Ascending aorta (tissue), 2 donors: ENCODE results near the gene CASP2. TPM values are rescaled to one million over a fixed set of nuclear protein-coding genes. Genes with fewer than 3 reads are reported as not detected.

ENCODE experiments used
- DNase-seq, 2 donors: peaks; one replicate each; pipeline ENCODE4 v3.0.0-alpha.2; 2019; ENCODE audit warnings: low spot score in 2 of 2
- H3K27ac ChIP-seq, 2 donors: fragments of 200-600 bp; sonication (generic); one replicate each; pipeline ENCODE4 v1.5.1; 2016 to 2017; ENCODE audit warnings: mild to moderate bottlenecking in 1 of 2
- H3K27me3 ChIP-seq: fragments of 200-600 bp; sonication (generic); one replicate; pipeline ENCODE4 v1.5.1; 2017
- H3K36me3 ChIP-seq, 2 donors: fragments of 200-600 bp; sonication (generic); one replicate each; pipeline ENCODE4 v1.5.1; 2016
- H3K4me1 ChIP-seq, 2 donors: fragments of 200-600 bp; sonication (generic); one replicate each; pipeline ENCODE4 v1.5.1; 2016 to 2017; ENCODE audit warnings: mild to moderate bottlenecking in 1 of 2
- H3K4me3 ChIP-seq, 2 donors: fragments of 200-600 bp; sonication (generic); one replicate each; pipeline ENCODE4 v1.5.1; 2016 to 2017; ENCODE audit warnings: mild to moderate bottlenecking in 1 of 2
- H3K9me3 ChIP-seq, 2 donors: fragments of 200-600 bp; sonication (generic); one replicate each; pipeline ENCODE4 v1.5.1; 2016
- CTCF ChIP-seq, 3 experiments: fragments of 200-600 bp in 2 of 3; fragments of 450-650 bp in 1 of 3; sonication (generic) in 2 of 3; IDR thresholded peaks; one replicate each; pipeline ENCODE4 v1.5.1; 2016 to 2019; ENCODE audit warnings: antibody characterized with exemption in 3 of 3, mild to moderate bottlenecking in 1 of 3, moderate library complexity in 1 of 3
- intact Hi-C: fragments of 100-400 bp; cut with DNase I; formaldehyde crosslinking; loops from one replicate; pipeline ENCODE4 v1.15.1; 2023
- total RNA-seq: library from RNA; depleted of rRNA; stranded (reverse); fragments of >200 nt; gene quantifications from one replicate; pipeline ENCODE4 v1.1.0, GENCODE V29; 2016

The CASP2 gene
- total RNA-seq, 1 donor from 2014 or later = 13.7 TPM

GRCh38 chr7:143354376-143354775 lies 66.2 kb downstream of the CASP2 start:
- intact Hi-C loops = no loop called here
- Histone ChIP-seq H3K27ac (no peak overlapping the region), H3K4me1 (no peaks in the 10 kb centered on the region), H3K9me3 (no peaks in the 10 kb centered on the region), H3K4me3 (no peak overlapping the region), H3K27me3 (no peaks in the 10 kb centered on the region), H3K36me3 (no peaks in the 10 kb centered on the region)
- DNase-seq = no peak
- TF ChIP-seq CTCF (IDR thresholded peaks at IDR 0.05) = no peak

GRCh38 chr7:143354965-143355364 lies 66.8 kb downstream of the CASP2 start:
- H3K4me1 ChIP-seq = no peaks in the 10 kb centered on the region
- no peak for DNase-seq
- no peaks in the 10 kb centered on the region for H3K36me3 ChIP-seq
- no peaks in the 10 kb centered on the region for H3K27me3 ChIP-seq
- H3K9me3 ChIP-seq = no peaks in the 10 kb centered on the region
- no peak for TF ChIP-seq CTCF (IDR thresholded peaks at IDR 0.05)
- H3K4me3 ChIP-seq = no peak overlapping the region
- intact Hi-C loops = no loop called here
- H3K27ac ChIP-seq = no peak overlapping the region

GRCh38 chr7:143355450-143356385 lies 67.6 kb downstream of the CASP2 start:
- Histone ChIP-seq H3K4me3 (no peak overlapping the region), H3K27me3 (no peaks in the 10 kb centered on the region), H3K4me1 (no peaks in the 10 kb centered on the region), H3K9me3 (no peaks in the 10 kb centered on the region), H3K27ac (no peak overlapping the region), H3K36me3 (no peaks in the 10 kb centered on the region)
- intact Hi-C loops = no loop called here
- no peak for TF ChIP-seq CTCF (IDR thresholded peaks at IDR 0.05)
- DNase-seq = no peak

GRCh38 chr7:143356414-143357050 lies 68.4 kb downstream of the CASP2 start:
- H3K27ac ChIP-seq = no peak overlapping the region
- no peak overlapping the region for H3K4me3 ChIP-seq
- no peaks in the 10 kb centered on the region for H3K9me3 ChIP-seq
- H3K27me3 ChIP-seq = no peaks in the 10 kb centered on the region
- no peak for DNase-seq
- intact Hi-C loops = no loop called here
- no peak for TF ChIP-seq CTCF (IDR thresholded peaks at IDR 0.05)
- no peaks in the 10 kb centered on the region for H3K4me1 ChIP-seq
- no peaks in the 10 kb centered on the region for H3K36me3 ChIP-seq

Other genes starting within 250 kb of the CASP2 start
- not detected for gene OR6V1, start 236.0 kb upstream of the CASP2 start, total RNA-seq
- not detected for gene PIP, start 156.3 kb upstream of the CASP2 start, total RNA-seq
- gene TAS2R39, start 104.9 kb upstream of the CASP2 start, total RNA-seq = not detected
- gene TAS2R40, start 66.3 kb upstream of the CASP2 start, total RNA-seq = not detected
- 174 TPM for gene GSTK1, start 24.9 kb upstream of the CASP2 start, total RNA-seq
- 11.5 TPM for gene TMEM139, start 3.4 kb upstream of the CASP2 start, total RNA-seq
- gene CLCN1, start 27.8 kb downstream of the CASP2 start, total RNA-seq = not detected
- 0.53 TPM for gene FAM131B, start 74.4 kb downstream of the CASP2 start, total RNA-seq
- gene ZYX, start 93.0 kb downstream of the CASP2 start, total RNA-seq = 320 TPM
- gene EPHA1, start 120.5 kb downstream of the CASP2 start, total RNA-seq = not detected
- gene TAS2R60, start 155.1 kb downstream of the CASP2 start, total RNA-seq = not detected
- not detected for gene TAS2R41, start 189.5 kb downstream of the CASP2 start, total RNA-seq